ENCODE results near the gene NAAA. TPM values are rescaled to one million over a fixed set of nuclear protein-coding genes. Genes with fewer than 3 reads are reported as not detected.
A peak's percentile ranks its signal among the peaks of the same experiment; 100 is the strongest.

NAAA gene
- total RNA-seq, 2 donors from 2014 or later: 10.5 to 19.7 TPM

DNA sequence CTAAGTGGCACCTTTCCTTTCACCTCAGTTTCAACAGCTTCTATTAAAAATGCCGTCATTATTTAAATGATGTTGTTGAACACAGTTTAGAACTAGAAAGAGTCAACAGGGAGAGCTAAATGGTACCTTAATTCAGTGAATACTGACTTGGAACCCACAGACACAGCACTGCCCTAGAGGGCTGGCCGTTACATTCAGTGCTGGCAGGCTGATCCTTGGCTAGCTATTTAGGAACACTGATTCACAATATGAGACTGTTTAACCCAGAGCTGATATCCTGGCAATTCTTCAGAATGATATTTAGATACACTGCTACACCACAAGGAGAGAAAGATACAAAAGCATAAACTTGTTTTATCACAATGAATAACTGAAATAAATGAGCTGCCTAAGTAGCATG lies 12.7 kb upstream of the NAAA start:
- Histone ChIP-seq H3K27ac (no peak overlapping the region), H3K4me1 (no peaks in the 10 kb centered on the region), H3K36me3 (replicated peaks in 1 of 2; ENCODE audit: insufficient read depth in 1 of 2, low read depth in 2 of 2) (peaks cover 19 to 46% of the 10 kb centered on the region in 2 donors), H3K9me3 (no peaks in the 10 kb centered on the region), H3K27me3 (no peaks in the 10 kb centered on the region), H3K4me3 (no peak overlapping the region)
- WGBS, 2 donors: 51 to 68% methylated on average over 2 of the region's 2 CpGs
- TF ChIP-seq CTCF (IDR thresholded peaks at IDR 0.05) (no peak), POLR2A (IDR thresholded peaks at IDR 0.05) (no peak)
- DNase-seq (no peak), ATAC-seq (no peak)
- intact Hi-C loops (cut with DNase I): loop anchor here (10.0 kb wide), 1 partner anchor 139 kb away; no protein-coding TSS in a partner anchor

GRCh38 chr4:75950213-75950815 lies 9.5 kb upstream of the NAAA start:
- TF ChIP-seq POLR2A (IDR thresholded peaks at IDR 0.05): no peak
- TF ChIP-seq CTCF (IDR thresholded peaks at IDR 0.05): no peak

GRCh38 chr4:75948822-75949444 lies 8.1 kb upstream of the NAAA start:
- ATAC-seq (no peak), DNase-seq (no peak)
- H3K9me3 ChIP-seq: no peaks in the 10 kb centered on the region
- intact Hi-C loops (cut with DNase I): no loop called here
- H3K27ac ChIP-seq: no peak overlapping the region
- no peak for TF ChIP-seq POLR2A (IDR thresholded peaks at IDR 0.05)
- TF ChIP-seq CTCF (IDR thresholded peaks at IDR 0.05): no peak
- no peaks in the 10 kb centered on the region for H3K27me3 ChIP-seq
- H3K4me1 ChIP-seq: no peaks in the 10 kb centered on the region
- H3K36me3 ChIP-seq (replicated peaks in 1 of 2; ENCODE audit: insufficient read depth in 1 of 2, low read depth in 2 of 2): peaks cover 6 to 20% of the 10 kb centered on the region in 2 donors
- 73 to 85% methylated on average over 5 of the region's 5 CpGs for WGBS, 2 donors
- no peak overlapping the region for H3K4me3 ChIP-seq

More at GRCh38 chr4:75950213-75950815, 9.5 kb upstream of the NAAA start:
- no peaks in the 10 kb centered on the region for H3K4me1 ChIP-seq
- no peak for ATAC-seq
- H3K27ac ChIP-seq: no peak overlapping the region
- no peak overlapping the region for H3K4me3 ChIP-seq
- DNase-seq: no peak
- intact Hi-C loops (cut with DNase I): loop anchor here (10.0 kb wide), 1 partner anchor 136 kb away; no protein-coding TSS in a partner anchor
- no peaks in the 10 kb centered on the region for H3K9me3 ChIP-seq
- peaks cover 11 to 26% of the 10 kb centered on the region in 2 donors for H3K36me3 ChIP-seq (replicated peaks in 1 of 2; ENCODE audit: insufficient read depth in 1 of 2, low read depth in 2 of 2)
- no peaks in the 10 kb centered on the region for H3K27me3 ChIP-seq
- WGBS, 2 donors: 66 to 71% methylated on average over 3 of the region's 3 CpGs

- H3K4me3 ChIP-seq: peak overlapping the region; percentile 51 to 82
- 0% methylated on average over 23 to 65 of the region's 67 CpGs for WGBS, 2 donors
- H3K27ac ChIP-seq: peak overlapping the region; percentile 61 to 85 (median 73)
- ATAC-seq: peak; percentile 69
- intact Hi-C loops (cut with DNase I): no loop called here
- peak; percentile 62 to 72 (median 66) for DNase-seq
- no peaks in the 10 kb centered on the region for H3K27me3 ChIP-seq
- TF ChIP-seq POLR2A (IDR thresholded peaks at IDR 0.05): peak in 2 of 3 donors; percentile 42 to 43
- TF ChIP-seq CTCF (IDR thresholded peaks at IDR 0.05): no peak
- no peaks in the 10 kb centered on the region for H3K9me3 ChIP-seq
- peaks cover 12% of the 10 kb centered on the region for H3K4me1 ChIP-seq
- no peaks in the 10 kb centered on the region for H3K36me3 ChIP-seq (replicated peaks in 1 of 2; ENCODE audit: insufficient read depth in 1 of 2, low read depth in 2 of 2)
These were observed 722 bp downstream of the NAAA start for GRCh38 chr4:75939890-75940691.

Data from body of pancreas (tissue), 4 donors.